ENCODE data around the gene ITGB3.

Gene ITGB3

DNA sequence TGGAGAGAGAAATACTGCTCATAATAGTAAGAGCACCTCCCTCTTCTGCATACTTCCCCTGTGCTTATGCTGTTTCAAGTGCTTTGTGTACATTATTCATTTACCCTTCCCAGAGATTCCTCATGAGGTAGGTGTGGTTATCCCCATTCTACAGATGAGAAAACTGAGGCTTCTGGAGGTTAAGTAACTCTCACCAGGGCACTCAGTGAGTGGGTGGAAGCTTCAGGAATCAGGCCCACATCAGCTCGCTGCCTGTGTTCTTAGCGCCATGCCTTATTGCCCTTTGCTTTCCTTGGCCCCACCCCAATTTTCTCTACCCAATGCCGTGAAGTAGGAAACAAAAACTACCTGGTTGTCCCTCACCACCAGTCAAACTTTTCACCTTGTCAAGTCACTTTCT, 18.1 kb upstream of the ITGB3 start:
- Histone ChIP-seq H3K4me1 (ENCODE audit: control insufficient read depth, insufficient read depth, low read length) (no peaks in the 10 kb centered on the region; the same call in 1 of the 2 replicates), H3K9me3 (ENCODE audit: control insufficient read depth, insufficient read depth, low read depth, low read length) (no peaks in the 10 kb centered on the region), H3K36me3 (ENCODE audit: control insufficient read depth, insufficient read depth, low read length) (no peaks in the 10 kb centered on the region), H3K27ac (ENCODE audit: low read depth, low read length) (no peak overlapping the region), H3K4me3 (ENCODE audit: low read depth, low read length) (no peak overlapping the region), H3K9ac (ENCODE audit: low read length) (no peak overlapping the region), H3K27me3 (ENCODE audit: control insufficient read depth, insufficient read depth, low read length) (peaks cover 8% of the 10 kb centered on the region)

DNA sequence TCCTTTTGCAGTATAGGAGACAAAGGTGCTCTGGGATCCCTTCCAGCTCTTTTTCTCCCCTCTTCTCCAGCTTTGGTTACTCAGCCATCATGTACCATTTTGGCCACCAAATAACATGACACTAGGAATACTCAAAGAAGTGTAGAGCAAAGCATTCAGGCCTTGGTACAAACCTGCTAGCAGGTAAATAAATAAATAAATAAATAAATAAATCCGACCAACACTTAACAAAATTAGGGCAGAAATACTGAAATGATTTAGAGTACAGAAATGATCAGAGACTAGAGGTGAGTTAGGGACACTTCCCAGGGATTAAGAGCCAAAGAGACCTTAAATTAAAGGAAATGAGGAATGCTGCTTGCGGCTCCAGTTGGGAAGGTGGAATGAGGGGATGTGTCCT, 17.7 kb upstream of the ITGB3 start:
- Histone ChIP-seq H3K27ac (ENCODE audit: low read depth, low read length) (no peak overlapping the region), H3K27me3 (ENCODE audit: control insufficient read depth, insufficient read depth, low read length) (peaks cover 5% of the 10 kb centered on the region), H3K36me3 (ENCODE audit: control insufficient read depth, insufficient read depth, low read length) (no peaks in the 10 kb centered on the region), H3K4me1 (ENCODE audit: control insufficient read depth, insufficient read depth, low read length) (no peaks in the 10 kb centered on the region; the same call in 1 of the 2 replicates), H3K4me3 (ENCODE audit: low read depth, low read length) (no peak overlapping the region), H3K9ac (ENCODE audit: low read length) (no peak overlapping the region), H3K9me3 (ENCODE audit: control insufficient read depth, insufficient read depth, low read depth, low read length) (no peaks in the 10 kb centered on the region)

DNA sequence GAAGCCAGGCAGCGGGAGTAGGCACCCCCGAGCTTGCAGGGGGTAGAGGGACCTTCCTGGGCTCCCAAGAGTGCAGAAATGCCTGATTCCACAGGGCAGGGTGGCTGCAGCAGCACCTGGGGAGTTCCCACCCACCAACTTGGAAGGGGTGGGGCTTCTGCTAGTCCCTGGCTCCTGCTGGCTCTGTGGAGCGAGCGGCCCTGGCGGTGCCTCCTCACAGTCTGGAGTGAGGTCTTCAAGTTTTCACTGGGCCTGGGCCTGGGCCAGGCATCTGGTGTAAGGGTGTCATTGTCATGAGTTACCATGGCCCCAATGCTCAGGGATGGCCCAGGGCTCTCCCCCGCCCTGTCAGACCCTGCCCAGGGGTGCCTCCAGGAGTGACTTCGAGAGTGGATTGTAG, 15.8 kb upstream of the ITGB3 start:
- H3K36me3 ChIP-seq (ENCODE audit: control insufficient read depth, insufficient read depth, low read length) = no peaks in the 10 kb centered on the region
- no peak overlapping the region for H3K9ac ChIP-seq (ENCODE audit: low read length)
- H3K27ac ChIP-seq (ENCODE audit: low read depth, low read length) = no peak overlapping the region
- no peaks in the 10 kb centered on the region; the same call in 1 of the 2 replicates for H3K4me1 ChIP-seq (ENCODE audit: control insufficient read depth, insufficient read depth, low read length)
- H3K4me3 ChIP-seq (ENCODE audit: low read depth, low read length) = no peak overlapping the region
- no peaks in the 10 kb centered on the region for H3K27me3 ChIP-seq (ENCODE audit: control insufficient read depth, insufficient read depth, low read length)
- H3K9me3 ChIP-seq (ENCODE audit: control insufficient read depth, insufficient read depth, low read depth, low read length) = no peaks in the 10 kb centered on the region

DNA sequence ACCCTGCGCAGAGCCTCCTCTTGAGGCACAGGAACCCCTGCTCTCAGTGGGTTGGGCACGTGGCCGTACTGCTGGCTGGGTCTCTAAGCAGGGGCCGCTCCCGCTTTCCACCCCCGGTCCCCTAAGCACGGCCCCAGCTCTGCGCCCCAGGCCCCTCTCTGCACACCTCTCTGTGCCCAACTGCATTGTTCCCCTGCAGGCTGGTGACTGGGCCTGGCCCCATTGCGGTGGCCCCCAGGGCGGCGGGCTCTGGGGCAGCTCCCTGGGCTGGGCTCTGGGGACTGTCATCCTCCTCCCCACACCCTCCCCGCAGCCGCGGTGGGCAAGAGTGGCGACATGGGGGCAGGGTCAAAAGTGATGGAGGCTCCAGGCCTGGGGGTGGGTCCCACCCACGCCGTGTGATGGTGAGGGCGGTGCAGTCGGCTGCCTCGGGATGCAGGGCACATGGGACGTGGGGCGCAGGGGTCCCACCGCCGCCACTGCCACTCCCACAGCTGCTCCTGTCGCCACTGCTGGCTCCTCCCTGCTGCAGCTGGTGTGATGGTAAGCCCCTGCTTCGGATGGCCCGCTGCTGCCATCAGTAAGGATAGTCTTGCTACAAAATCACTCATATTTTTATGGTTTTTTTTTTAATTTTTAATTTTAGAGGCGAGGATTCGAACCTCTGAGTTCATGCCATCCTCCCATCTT, 15.2 kb upstream of the ITGB3 start:
- no peak overlapping the region for H3K4me3 ChIP-seq (ENCODE audit: low read depth, low read length)
- no peak overlapping the region for H3K27ac ChIP-seq (ENCODE audit: low read depth, low read length)
- no peaks in the 10 kb centered on the region for H3K9me3 ChIP-seq (ENCODE audit: control insufficient read depth, insufficient read depth, low read depth, low read length)
- no peak overlapping the region for H3K9ac ChIP-seq (ENCODE audit: low read length)
- H3K36me3 ChIP-seq (ENCODE audit: control insufficient read depth, insufficient read depth, low read length) = no peaks in the 10 kb centered on the region
- no peaks in the 10 kb centered on the region for H3K27me3 ChIP-seq (ENCODE audit: control insufficient read depth, insufficient read depth, low read length)
- H3K4me1 ChIP-seq (ENCODE audit: control insufficient read depth, insufficient read depth, low read length) = no peaks in the 10 kb centered on the region; the same call in 1 of the 2 replicates

DNA sequence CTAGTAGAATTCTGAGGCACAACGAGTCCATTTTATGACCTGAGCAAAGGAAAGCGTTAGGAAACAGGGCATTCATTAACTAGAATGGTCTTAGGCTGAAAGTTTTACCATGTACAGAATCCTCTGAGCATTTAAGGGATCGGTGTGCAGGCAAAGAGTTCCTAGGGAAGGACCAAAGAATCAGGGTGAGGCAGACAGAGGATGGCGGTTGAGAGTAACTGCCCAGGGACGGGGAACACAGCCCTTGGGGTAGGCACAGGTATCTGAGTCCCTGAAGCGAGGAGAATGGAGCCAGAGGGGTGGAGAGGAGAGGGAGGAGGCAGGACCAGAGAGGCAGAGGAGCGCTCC, 14.0 kb upstream of the ITGB3 start:
- Histone ChIP-seq H3K36me3 (ENCODE audit: control insufficient read depth, insufficient read depth, low read length) (no peaks in the 10 kb centered on the region), H3K27ac (ENCODE audit: low read depth, low read length) (no peak overlapping the region), H3K27me3 (ENCODE audit: control insufficient read depth, insufficient read depth, low read length) (no peaks in the 10 kb centered on the region), H3K9ac (ENCODE audit: low read length) (no peak overlapping the region), H3K4me3 (ENCODE audit: low read depth, low read length) (no peak overlapping the region), H3K4me1 (ENCODE audit: control insufficient read depth, insufficient read depth, low read length) (no peaks in the 10 kb centered on the region; the same call in 1 of the 2 replicates), H3K9me3 (ENCODE audit: control insufficient read depth, insufficient read depth, low read depth, low read length) (no peaks in the 10 kb centered on the region)

DNA sequence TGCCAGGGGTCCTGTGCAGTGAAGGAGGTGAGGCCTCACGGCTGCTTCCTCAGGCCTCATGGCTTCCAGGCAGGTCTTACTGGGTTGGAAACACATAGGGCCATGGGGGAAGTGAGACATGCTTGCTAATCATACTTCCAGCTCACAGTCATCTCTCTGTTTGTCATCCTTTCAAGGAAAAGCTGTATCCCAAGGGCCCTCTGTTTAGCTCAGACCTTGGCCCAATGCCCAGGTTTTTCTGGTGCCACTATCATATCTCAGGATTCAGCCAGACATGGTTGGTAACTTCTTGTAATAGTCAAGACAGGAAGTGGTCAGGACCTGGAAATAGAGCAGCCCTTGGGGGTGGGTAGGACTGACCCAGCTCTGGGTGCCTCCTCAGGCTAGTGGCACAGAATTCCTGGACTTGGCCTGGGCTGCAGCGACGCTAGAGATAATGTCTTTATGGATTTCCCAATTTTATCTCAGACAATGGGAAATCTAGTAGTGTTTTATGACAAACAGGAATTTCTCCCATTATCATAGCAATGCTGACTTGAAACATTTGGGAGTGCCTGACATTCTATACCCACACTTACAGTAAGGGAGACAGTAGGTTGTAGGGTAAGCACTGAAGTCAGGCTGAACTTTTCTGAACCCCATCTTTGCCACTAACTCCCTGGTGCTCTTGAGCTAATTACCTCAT, 13.5 kb upstream of the ITGB3 start:
- Histone ChIP-seq H3K4me1 (ENCODE audit: control insufficient read depth, insufficient read depth, low read length) (no peaks in the 10 kb centered on the region; the same call in 1 of the 2 replicates), H3K36me3 (ENCODE audit: control insufficient read depth, insufficient read depth, low read length) (no peaks in the 10 kb centered on the region), H3K27ac (ENCODE audit: low read depth, low read length) (no peak overlapping the region), H3K27me3 (ENCODE audit: control insufficient read depth, insufficient read depth, low read length) (no peaks in the 10 kb centered on the region), H3K9ac (ENCODE audit: low read length) (no peak overlapping the region), H3K4me3 (ENCODE audit: low read depth, low read length) (no peak overlapping the region), H3K9me3 (ENCODE audit: control insufficient read depth, insufficient read depth, low read depth, low read length) (no peaks in the 10 kb centered on the region)

DNA sequence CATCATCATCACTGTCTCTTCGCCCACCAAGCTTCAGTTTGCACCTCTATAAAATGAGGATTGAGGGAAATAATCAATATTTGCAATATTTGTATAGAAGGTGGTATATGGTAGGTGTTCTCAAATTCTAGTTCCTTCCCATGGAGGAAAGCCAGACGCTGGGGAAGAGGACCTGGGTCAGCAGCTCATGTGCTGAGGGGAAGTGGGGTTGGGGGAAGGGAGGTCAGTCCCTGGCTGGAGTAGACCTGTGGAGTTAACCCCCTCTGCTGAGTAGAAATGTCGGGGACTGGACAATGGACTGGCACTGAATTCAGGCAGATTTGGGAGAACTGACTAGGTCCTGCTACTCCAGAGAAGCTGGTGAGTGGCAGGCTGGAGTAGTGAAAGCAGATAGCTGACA, 12.8 kb upstream of the ITGB3 start:
- Histone ChIP-seq H3K4me3 (ENCODE audit: low read depth, low read length) (no peak overlapping the region), H3K4me1 (ENCODE audit: control insufficient read depth, insufficient read depth, low read length) (no peaks in the 10 kb centered on the region; the same call in 1 of the 2 replicates), H3K27ac (ENCODE audit: low read depth, low read length) (no peak overlapping the region), H3K9ac (ENCODE audit: low read length) (no peak overlapping the region), H3K9me3 (ENCODE audit: control insufficient read depth, insufficient read depth, low read depth, low read length) (no peaks in the 10 kb centered on the region), H3K27me3 (ENCODE audit: control insufficient read depth, insufficient read depth, low read length) (no peaks in the 10 kb centered on the region; the same call in 1 of the 2 replicates), H3K36me3 (ENCODE audit: control insufficient read depth, insufficient read depth, low read length) (no peaks in the 10 kb centered on the region)

DNA sequence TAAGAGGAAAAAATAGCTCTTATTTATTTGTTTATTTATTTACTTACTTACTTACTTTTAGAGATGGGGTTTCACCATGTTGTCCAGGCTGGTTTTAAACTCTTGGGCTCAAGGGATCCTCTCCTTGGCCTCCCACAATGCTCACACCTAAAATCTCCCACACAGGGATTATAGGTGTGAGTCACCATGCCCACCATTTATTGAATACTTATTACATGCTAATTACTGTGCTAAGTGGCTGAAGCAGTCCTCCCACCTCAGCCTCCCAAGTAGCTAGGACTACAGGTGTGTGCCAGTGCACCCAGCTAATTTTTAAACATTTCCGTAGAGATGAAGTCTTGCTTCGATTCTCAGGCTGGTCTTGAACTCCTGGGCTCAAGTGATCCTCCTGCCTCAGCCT, 11.0 kb upstream of the ITGB3 start:
- Histone ChIP-seq H3K4me1 (ENCODE audit: control insufficient read depth, insufficient read depth, low read length) (no peaks in the 10 kb centered on the region; the same call in 1 of the 2 replicates), H3K27me3 (ENCODE audit: control insufficient read depth, insufficient read depth, low read length) (no peaks in the 10 kb centered on the region; the same call in 1 of the 2 replicates), H3K36me3 (ENCODE audit: control insufficient read depth, insufficient read depth, low read length) (no peaks in the 10 kb centered on the region), H3K9ac (ENCODE audit: low read length) (no peak overlapping the region), H3K9me3 (ENCODE audit: control insufficient read depth, insufficient read depth, low read depth, low read length) (no peaks in the 10 kb centered on the region), H3K27ac (ENCODE audit: low read depth, low read length) (no peak overlapping the region), H3K4me3 (ENCODE audit: low read depth, low read length) (no peak overlapping the region)

DNA sequence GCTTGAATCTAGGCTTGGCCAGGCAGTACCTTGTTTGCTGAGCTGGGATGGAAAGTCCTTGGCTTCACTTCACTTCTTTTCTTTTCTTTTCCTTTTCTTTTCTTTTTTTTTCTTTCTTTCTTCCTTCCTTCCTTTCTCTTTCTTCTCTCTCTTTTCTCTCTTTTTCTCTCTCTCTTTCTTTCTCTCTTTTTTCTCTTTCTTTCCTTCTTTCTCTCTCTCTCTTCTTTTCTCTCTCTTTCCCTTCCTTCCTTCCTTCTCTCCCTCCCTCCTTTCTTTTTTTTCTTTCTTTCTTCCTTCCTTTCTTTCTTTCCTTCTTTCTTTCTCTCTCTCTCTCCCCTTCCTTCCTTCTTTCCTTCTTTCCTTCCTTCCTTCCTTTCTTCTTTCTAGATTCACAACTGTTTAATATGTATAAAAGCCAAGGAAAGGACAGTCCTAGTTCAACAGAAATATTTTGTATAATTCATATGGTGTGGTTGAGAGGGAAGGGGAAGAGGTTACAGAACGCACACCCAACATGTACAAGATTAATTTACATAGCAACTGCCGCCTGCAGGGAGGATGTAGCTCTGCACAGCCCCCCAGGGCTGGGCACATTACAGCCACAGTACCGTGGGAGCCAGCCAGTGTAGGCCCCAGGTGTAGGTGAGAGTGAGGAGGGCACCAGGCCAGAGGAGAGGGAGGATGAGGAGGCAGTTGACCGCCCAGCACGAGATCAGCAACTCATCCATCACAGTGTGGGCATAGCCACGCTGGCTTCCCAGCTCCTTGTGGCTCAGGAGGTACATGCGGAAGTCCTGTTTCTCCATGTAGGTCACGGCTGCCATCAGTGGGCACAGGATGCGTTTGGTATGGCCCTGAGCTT, 9.7 kb upstream of the ITGB3 start:
- no peak overlapping the region for H3K4me3 ChIP-seq (ENCODE audit: low read depth, low read length)
- no peaks in the 10 kb centered on the region for H3K9me3 ChIP-seq (ENCODE audit: control insufficient read depth, insufficient read depth, low read depth, low read length)
- H3K27me3 ChIP-seq (ENCODE audit: control insufficient read depth, insufficient read depth, low read length) = no peaks in the 10 kb centered on the region; the same call in 1 of the 2 replicates
- no peaks in the 10 kb centered on the region; the same call in 1 of the 2 replicates for H3K4me1 ChIP-seq (ENCODE audit: control insufficient read depth, insufficient read depth, low read length)
- no peaks in the 10 kb centered on the region for H3K36me3 ChIP-seq (ENCODE audit: control insufficient read depth, insufficient read depth, low read length)
- H3K9ac ChIP-seq (ENCODE audit: low read length) = no peak overlapping the region
- no peak overlapping the region for H3K27ac ChIP-seq (ENCODE audit: low read depth, low read length)

DNA sequence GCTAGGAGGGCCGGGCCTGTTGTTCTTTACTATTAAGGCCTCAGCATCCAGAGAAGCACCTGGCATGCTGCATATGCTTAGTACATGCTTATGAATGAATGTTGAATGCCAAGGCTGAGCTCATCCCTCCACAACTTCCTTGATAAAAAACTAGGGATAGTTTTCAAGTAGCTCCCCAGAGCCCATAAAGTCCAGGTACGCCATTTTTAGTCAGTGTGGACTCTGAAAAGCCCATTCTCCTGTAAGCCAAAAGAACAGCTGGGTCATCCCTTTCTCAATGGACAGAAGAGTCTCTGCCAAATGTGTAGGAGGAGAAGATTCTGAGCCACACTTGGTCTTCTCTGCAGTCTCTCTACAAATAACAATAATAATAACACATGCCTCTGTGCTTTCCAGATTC, 8.9 kb upstream of the ITGB3 start:
- Histone ChIP-seq H3K36me3 (ENCODE audit: control insufficient read depth, insufficient read depth, low read length) (no peaks in the 10 kb centered on the region), H3K9me3 (ENCODE audit: control insufficient read depth, insufficient read depth, low read depth, low read length) (no peaks in the 10 kb centered on the region), H3K4me1 (ENCODE audit: control insufficient read depth, insufficient read depth, low read length) (no peaks in the 10 kb centered on the region; the same call in 1 of the 2 replicates), H3K9ac (ENCODE audit: low read length) (no peak overlapping the region), H3K27ac (ENCODE audit: low read depth, low read length) (no peak overlapping the region), H3K27me3 (ENCODE audit: control insufficient read depth, insufficient read depth, low read length) (no peaks in the 10 kb centered on the region; the same call in 1 of the 2 replicates), H3K4me3 (ENCODE audit: low read depth, low read length) (no peak overlapping the region)

DNA sequence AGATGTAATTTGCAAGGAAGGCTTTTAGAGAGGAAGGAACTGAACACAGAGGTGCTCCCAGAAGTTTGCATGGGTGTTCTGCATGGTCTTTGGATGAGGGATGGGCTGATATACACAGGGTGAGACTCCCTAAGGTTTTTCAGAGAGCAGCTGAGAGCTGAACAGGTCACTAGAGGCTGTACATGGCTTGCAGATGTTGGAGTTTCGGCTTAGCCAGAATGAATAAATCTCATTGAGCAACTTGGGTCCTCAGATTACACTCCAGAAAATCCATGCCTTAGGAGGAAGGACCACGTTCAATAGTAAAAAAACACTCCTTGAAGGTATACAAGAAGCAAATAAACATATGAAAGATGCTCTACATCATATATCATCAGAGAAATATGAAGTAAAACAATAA, 7.5 kb upstream of the ITGB3 start:
- H3K4me1 ChIP-seq (ENCODE audit: control insufficient read depth, insufficient read depth, low read length) = peaks cover 1% of the 10 kb centered on the region; the same call in 1 of the 2 replicates
- H3K36me3 ChIP-seq (ENCODE audit: control insufficient read depth, insufficient read depth, low read length) = no peaks in the 10 kb centered on the region
- H3K4me3 ChIP-seq (ENCODE audit: low read depth, low read length) = no peak overlapping the region
- H3K9me3 ChIP-seq (ENCODE audit: control insufficient read depth, insufficient read depth, low read depth, low read length) = no peaks in the 10 kb centered on the region
- no peak overlapping the region for H3K27ac ChIP-seq (ENCODE audit: low read depth, low read length)
- H3K27me3 ChIP-seq (ENCODE audit: control insufficient read depth, insufficient read depth, low read length) = no peaks in the 10 kb centered on the region; the same call in 1 of the 2 replicates
- H3K9ac ChIP-seq (ENCODE audit: low read length) = no peak overlapping the region

All from HUES6 (cell line).